Ishikawa (cell line): Measurements from ENCODE around the gene RPS6KA5.

Source experiments
- CEBPB ChIP-seq: IDR thresholded peaks from 2 replicates; pipeline ENCODE4 v1.6.1; 2012
- CREB1 ChIP-seq: IDR thresholded peaks from 2 replicates; pipeline ENCODE4 v1.6.1; 2012; ENCODE audit warnings: low read depth
- EGR1 ChIP-seq: IDR thresholded peaks from 2 replicates; pipeline ENCODE4 v1.6.1; 2012
- EP300 ChIP-seq: IDR thresholded peaks from 2 replicates; pipeline ENCODE4 v1.6.1; 2012; ENCODE audit warnings: borderline replicate concordance
- FOXM1 ChIP-seq: IDR thresholded peaks from 2 replicates; pipeline ENCODE4 v1.6.1; 2012; ENCODE audit warnings: low read depth, borderline replicate concordance
- MAX ChIP-seq: IDR thresholded peaks from 2 replicates; pipeline ENCODE4 v1.6.1; 2012
- NFIC ChIP-seq: IDR thresholded peaks from 2 replicates; pipeline ENCODE4 v1.6.1; 2012
- RAD21 ChIP-seq: IDR thresholded peaks from 2 replicates; pipeline ENCODE4 v1.6.1; 2012; ENCODE audit warnings: low read depth
- REST ChIP-seq: IDR thresholded peaks from 2 replicates; pipeline ENCODE4 v1.6.1; 2012; ENCODE audit warnings: low read depth, mild to moderate bottlenecking
- TAF1 ChIP-seq: IDR thresholded peaks from 2 replicates; pipeline ENCODE4 v1.6.1; 2012; ENCODE audit warnings: low read depth, mild to moderate bottlenecking
- TCF12 ChIP-seq: IDR thresholded peaks from 2 replicates; pipeline ENCODE4 v1.6.1; 2012; ENCODE audit warnings: low read depth
- TEAD4 ChIP-seq: IDR thresholded peaks from 2 replicates; pipeline ENCODE4 v1.6.1; 2012
- YY1 ChIP-seq: IDR thresholded peaks from 2 replicates; pipeline ENCODE4 v1.6.1; 2012; ENCODE audit warnings: low read depth
- ZBTB7A ChIP-seq: IDR thresholded peaks from 2 replicates; pipeline ENCODE4 v1.6.1; 2012; ENCODE audit warnings: low read depth
- TF ChIP-seq, protein P1 (sequence below): IDR thresholded peaks from 2 replicates; pipeline ENCODE4 v1.6.1; 2012

The RPS6KA5 gene

GRCh38 chr14:90853116-90853515 lies 207.3 kb downstream of the RPS6KA5 start:
- TF ChIP-seq TCF12: no peak
- TF ChIP-seq TEAD4: no peak

DNA sequence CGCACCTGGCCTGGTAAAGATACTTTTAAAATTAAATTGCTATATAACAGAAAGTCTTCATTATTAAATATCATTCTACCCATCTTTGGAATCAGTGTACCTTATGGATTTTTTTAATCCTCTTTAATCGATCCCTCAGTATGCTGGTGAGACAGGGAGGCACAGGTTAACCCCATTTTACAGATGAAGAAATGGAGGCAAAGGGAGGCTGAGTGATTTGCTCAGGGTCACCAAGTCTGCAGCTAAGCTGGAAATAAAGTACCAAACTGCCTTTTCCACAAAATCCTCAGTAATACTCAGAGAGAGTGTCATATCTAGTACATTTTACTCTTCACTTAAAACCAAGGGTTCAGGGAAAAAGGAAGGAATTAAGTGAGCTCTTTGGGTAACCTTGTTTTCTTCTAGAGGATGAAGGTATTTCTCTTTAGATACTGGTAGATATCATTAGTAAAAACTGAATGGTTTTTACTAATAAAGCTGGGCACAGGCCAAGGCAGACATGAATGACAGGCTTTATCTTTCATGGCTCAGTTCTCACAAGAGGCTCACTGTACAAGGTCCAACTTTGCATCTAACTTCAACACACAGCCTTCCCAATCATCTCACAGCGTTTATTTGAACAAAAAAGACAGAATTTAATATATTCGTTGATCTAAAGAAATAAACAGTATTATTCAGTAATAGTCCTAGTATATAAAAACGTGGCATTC lies 209.0 kb downstream of the RPS6KA5 start:
- no peak for TF ChIP-seq TCF12

GRCh38 chr14:90850487-90850886 lies 210.0 kb downstream of the RPS6KA5 start:
- TF ChIP-seq YY1 (no peak), TEAD4 (0 out of 2 replicates have a peak, but pooled peaks have one; percentile 28), TAF1 (no peak), EP300 (no peak), REST (no peak), EGR1 (no peak), TCF12 (0 out of 2 replicates have a peak, but pooled peaks have one; percentile 24), FOXM1 (no peak), CREB1 (no peak)

DNA sequence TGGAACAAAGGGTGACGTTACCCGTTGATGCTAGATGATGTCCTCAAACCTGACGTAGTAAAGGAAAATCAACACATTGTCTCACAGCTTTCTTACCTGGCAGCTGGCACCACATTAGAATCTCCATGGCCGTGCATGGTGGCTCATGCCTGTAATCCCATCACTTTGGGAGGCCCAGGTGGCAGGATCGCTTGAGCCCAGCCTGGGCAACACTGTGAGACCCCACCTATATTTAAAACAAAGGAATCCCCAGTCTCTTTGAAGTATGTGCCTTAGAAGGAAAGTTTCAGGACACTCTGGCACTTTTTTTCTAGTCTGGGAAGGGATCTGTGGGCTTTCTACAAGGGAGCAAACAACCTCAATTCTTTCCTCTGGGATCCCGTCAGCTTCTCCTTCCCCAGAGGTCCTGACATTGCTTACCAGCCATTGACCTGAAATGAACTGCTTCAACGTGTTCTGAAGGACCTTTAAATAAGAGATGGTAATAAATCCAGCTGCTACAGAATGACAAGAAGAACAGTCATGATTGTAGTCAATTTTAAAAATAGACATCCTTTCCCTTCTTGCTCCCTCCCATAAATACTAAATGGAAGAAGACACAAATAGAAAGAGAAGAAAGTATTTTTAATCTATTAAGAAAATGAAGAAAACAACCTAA lies 210.5 kb downstream of the RPS6KA5 start:
- TF ChIP-seq MAX (no peak), TEAD4 (no peak), RAD21 (no peak), TCF12 (no peak), NFIC (no peak), CREB1 (no peak), ZBTB7A (no peak), EP300 (no peak), CEBPB (no peak), REST (no peak), YY1 (no peak), FOXM1 (no peak), EGR1 (no peak), TAF1 (no peak)
- TF ChIP-seq, protein P1, sequence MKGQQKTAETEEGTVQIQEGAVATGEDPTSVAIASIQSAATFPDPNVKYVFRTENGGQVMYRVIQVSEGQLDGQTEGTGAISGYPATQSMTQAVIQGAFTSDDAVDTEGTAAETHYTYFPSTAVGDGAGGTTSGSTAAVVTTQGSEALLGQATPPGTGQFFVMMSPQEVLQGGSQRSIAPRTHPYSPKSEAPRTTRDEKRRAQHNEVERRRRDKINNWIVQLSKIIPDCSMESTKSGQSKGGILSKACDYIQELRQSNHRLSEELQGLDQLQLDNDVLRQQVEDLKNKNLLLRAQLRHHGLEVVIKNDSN: no peak

- TF ChIP-seq FOXM1 (no peak), TCF12 (no peak), RAD21 (no peak), REST (no peak), CEBPB (no peak), TEAD4 (no peak), EP300 (no peak), TAF1 (no peak), YY1 (no peak), EGR1 (no peak), NFIC (no peak), MAX (no peak), ZBTB7A (no peak), CREB1 (no peak)
- TF ChIP-seq, protein P1: no peak
Measured at GRCh38 chr14:90848944-90849731, 211.3 kb downstream of the RPS6KA5 start.
